Trophoblast cell (in vitro differentiated cells and primary cell): ENCODE results near the gene EXD3.

Source experiments
- DNase-seq, 2 donors: peaks; one replicate each; pipeline ENCODE4 v3.0.0-alpha.2; 2016
- H2AFZ ChIP-seq: 2 replicates; pipeline ENCODE4 v1.6.1; 2013; ENCODE audit warnings: low read length, moderate library complexity, mild to moderate bottlenecking; ENCODE audit not compliant: insufficient read depth, poor library complexity
- H2AK5ac ChIP-seq: 2 replicates; pipeline ENCODE4 v1.6.1; 2013; ENCODE audit warnings: mild to moderate bottlenecking, low read length
- H2BK120ac ChIP-seq: 2 replicates; pipeline ENCODE4 v1.6.1; 2013; ENCODE audit warnings: low read length, mild to moderate bottlenecking, moderate library complexity; ENCODE audit not compliant: insufficient read depth, poor library complexity
- H2BK12ac ChIP-seq: 2 replicates; pipeline ENCODE4 v1.6.1; 2013; ENCODE audit warnings: mild to moderate bottlenecking, low read length, moderate library complexity
- H2BK5ac ChIP-seq: 2 replicates; pipeline ENCODE4 v1.6.1; 2013; ENCODE audit warnings: low read length, low read depth, moderate library complexity, mild to moderate bottlenecking; ENCODE audit not compliant: poor library complexity
- H3K14ac ChIP-seq: 2 replicates; pipeline ENCODE4 v1.6.1; 2013; ENCODE audit warnings: mild to moderate bottlenecking, low read length
- H3K18ac ChIP-seq: 2 replicates; pipeline ENCODE4 v1.6.1; 2013; ENCODE audit warnings: mild to moderate bottlenecking, low read length
- H3K23ac ChIP-seq: 2 replicates; pipeline ENCODE4 v1.6.1; 2013; ENCODE audit warnings: low read length
- H3K27ac ChIP-seq: 2 replicates; pipeline ENCODE4 v1.5.1; 2013; ENCODE audit warnings: low read depth, mild to moderate bottlenecking, inconsistent platforms, low read length, moderate library complexity
- H3K27me3 ChIP-seq: 2 replicates; pipeline ENCODE4 v1.6.1; 2013; ENCODE audit warnings: inconsistent platforms, mild to moderate bottlenecking, low read length, moderate library complexity; ENCODE audit not compliant: insufficient read depth
- H3K36me3 ChIP-seq, 2 experiments: 1 replicate in 1 of 2; 2 replicates in 1 of 2; pipeline ENCODE4 v1.6.1; 2013; ENCODE audit warnings: low read length in 2 of 2, mild to moderate bottlenecking in 2 of 2, moderate library complexity in 1 of 2; ENCODE audit not compliant: insufficient read depth in 2 of 2, control insufficient read depth in 1 of 2
- H3K4ac ChIP-seq: 2 replicates; pipeline ENCODE4 v1.6.1; 2013; ENCODE audit warnings: low read depth, mild to moderate bottlenecking, low read length, moderate library complexity
- H3K4me1 ChIP-seq, 2 experiments: 1 replicate in 1 of 2; 2 replicates in 1 of 2; pipeline ENCODE4 v1.6.1; 2013; ENCODE audit warnings: low read length in 2 of 2, mild to moderate bottlenecking in 2 of 2, moderate library complexity in 1 of 2; ENCODE audit not compliant: insufficient read depth in 2 of 2, control insufficient read depth in 1 of 2
- H3K4me2 ChIP-seq: 2 replicates; pipeline ENCODE4 v1.6.1; 2013; ENCODE audit warnings: inconsistent platforms, mild to moderate bottlenecking, low read length, moderate library complexity
- H3K4me3 ChIP-seq: 2 replicates; pipeline ENCODE4 v1.5.1; 2013; ENCODE audit warnings: mild to moderate bottlenecking, low read depth, low read length, inconsistent platforms
- H3K79me1 ChIP-seq: one replicate; pipeline ENCODE4 v1.6.1; 2013; ENCODE audit warnings: low read length
- H3K79me2 ChIP-seq: 2 replicates; pipeline ENCODE4 v1.6.1; 2013; ENCODE audit warnings: low read length, mild to moderate bottlenecking; ENCODE audit not compliant: control insufficient read depth, insufficient read depth, poor library complexity
- H3K9ac ChIP-seq: 2 replicates; pipeline ENCODE4 v1.6.1; 2013; ENCODE audit warnings: mild to moderate bottlenecking, low read length
- H3K9me3 ChIP-seq: 2 replicates; pipeline ENCODE4 v1.6.1; 2013; ENCODE audit warnings: low read depth, mild to moderate bottlenecking, control low read depth, inconsistent platforms, low read length; ENCODE audit not compliant: insufficient read depth
- H4K12ac ChIP-seq: 2 replicates; pipeline ENCODE4 v1.6.1; 2013; ENCODE audit warnings: low read depth, mild to moderate bottlenecking, low read length, moderate library complexity
- H4K8ac ChIP-seq: 2 replicates; pipeline ENCODE4 v1.6.1; 2013; ENCODE audit warnings: low read depth, mild to moderate bottlenecking, low read length, moderate library complexity
- H4K91ac ChIP-seq: one replicate; pipeline ENCODE4 v1.6.1; 2013; ENCODE audit warnings: low read depth, mild to moderate bottlenecking, low read length, moderate library complexity
- WGBS: extraction: QIAGEN DNeasy Blood & Tissue Kit; methylation state at CpG from one replicate; pipeline ENCODE4 v1.1.7; 2013; ENCODE audit warnings: missing lambda C conversion rate; ENCODE audit not compliant: insufficient read length, insufficient coverage; ENCODE audit errors: extremely low coverage; 5-methylcytosine and 5-hydroxymethylcytosine counted together

EXD3 gene

DNA sequence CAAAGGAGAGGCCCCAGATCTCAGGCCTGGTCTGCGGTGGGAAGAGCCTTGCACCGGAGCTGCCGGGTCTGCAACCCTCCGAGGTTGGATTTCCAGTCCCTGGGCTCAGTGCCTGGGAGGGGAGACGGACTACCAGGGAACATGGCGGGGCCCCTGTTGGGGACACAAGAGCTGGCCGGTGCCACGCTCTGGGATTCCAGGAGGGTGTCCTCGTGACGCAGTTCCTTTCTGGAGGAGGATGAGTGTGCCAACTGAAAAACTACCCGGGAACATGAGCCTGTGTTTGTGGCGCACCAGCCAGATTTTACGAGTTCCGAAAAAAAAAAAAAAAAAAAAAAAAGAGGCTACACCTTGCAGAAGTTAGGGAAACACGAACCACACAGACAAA lies 129.9 kb downstream of the EXD3 start:
- Histone ChIP-seq H4K8ac (no peak overlapping the region), H2AFZ (no peak overlapping the region), H3K18ac (no peak overlapping the region), H3K14ac (no peak overlapping the region), H2BK120ac (no peak overlapping the region), H3K9me3 (peaks cover 8% of the 10 kb centered on the region), H3K9ac (peak overlapping the region; percentile 12), H3K79me1 (no peaks in the 10 kb centered on the region), H3K27me3 (peaks cover 5% of the 10 kb centered on the region), H2BK12ac (no peak overlapping the region), H3K4me3 (peak overlapping the region; percentile 33), H3K23ac (no peak overlapping the region), H3K4me2 (no peak overlapping the region), H3K36me3 (no peaks in the 10 kb centered on the region), H3K4me1 (peaks cover 3 to 13% of the 10 kb centered on the region in 2 experiments), H3K27ac (no peak overlapping the region), H4K12ac (no peak overlapping the region), H2BK5ac (no peak overlapping the region), H3K4ac (no peak overlapping the region), H4K91ac (no peak overlapping the region), H3K79me2 (no peaks in the 10 kb centered on the region), H2AK5ac (no peak overlapping the region)
- no CpG with 5 or more reads among the region's 15 CpGs for WGBS
- no peak for DNase-seq

DNA sequence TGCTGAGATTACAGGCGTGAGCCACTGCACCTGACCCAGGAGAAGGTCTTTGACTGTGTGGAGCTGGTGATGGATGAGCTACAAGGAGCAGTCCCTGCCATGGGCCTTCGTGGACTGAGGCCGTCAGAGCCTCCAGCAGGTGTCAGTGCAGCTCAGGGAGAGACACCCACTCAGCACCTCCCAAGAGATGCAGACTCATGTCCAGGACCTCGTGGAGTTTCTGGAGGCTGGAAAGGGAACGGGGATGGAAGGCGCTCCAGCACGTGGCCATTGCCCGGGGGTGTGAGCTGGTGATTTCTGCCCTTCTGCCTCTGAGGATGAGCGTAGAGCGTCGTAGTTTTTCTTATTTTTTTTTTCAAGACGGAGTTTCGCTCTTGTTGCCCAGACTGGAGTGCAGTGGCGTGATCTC lies 136.0 kb downstream of the EXD3 start:
- no CpG with 5 or more reads among the region's 14 CpGs for WGBS
- H3K23ac ChIP-seq, result no peak overlapping the region

DNA sequence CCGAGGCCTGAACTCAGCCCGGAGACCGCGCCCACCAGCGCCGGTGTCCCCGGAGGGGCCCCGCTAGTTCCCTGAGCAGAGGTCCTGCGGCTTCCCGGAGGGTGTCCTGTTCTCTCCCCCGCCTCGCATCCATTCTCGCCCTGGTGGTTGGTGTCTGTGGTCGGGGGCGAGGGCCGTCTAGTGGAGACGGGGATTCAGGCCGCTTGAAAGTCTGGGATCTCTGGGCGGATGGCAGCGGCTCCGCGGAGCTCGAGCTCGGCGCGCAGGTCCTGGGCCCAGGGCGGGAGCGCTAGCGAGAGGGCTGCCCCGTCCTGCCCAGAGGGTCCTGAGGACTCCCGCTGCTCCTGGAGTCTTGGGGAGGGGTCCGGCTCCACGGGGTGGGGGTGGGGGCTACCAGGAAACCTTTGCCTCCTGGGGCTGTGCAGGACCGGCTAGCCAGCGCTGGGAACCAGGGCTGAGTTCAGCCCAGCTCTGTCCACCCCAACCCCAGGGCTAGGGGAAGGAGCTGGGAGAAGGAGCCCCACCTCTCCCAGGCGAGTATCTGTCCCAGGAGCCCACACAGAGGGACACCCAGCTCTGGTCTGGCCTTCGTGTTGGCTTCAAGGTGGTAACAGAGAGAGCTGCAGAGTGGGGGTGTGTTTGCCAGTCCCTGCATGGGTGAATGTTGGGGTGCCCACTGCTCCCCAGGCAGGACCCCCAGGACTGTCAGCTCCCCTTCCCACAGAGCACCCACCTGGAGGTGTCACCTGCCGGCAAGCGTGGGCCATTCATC lies 141.4 kb downstream of the EXD3 start:
- H2BK5ac ChIP-seq, result no peak overlapping the region
- no peak for DNase-seq
- no peak overlapping the region for H2BK120ac ChIP-seq
- H2AK5ac ChIP-seq, result no peak overlapping the region
- peaks cover 24 to 27% of the 10 kb centered on the region in 2 experiments for H3K4me1 ChIP-seq
- no peak overlapping the region for H3K4me3 ChIP-seq
- WGBS, result no CpG with 5 or more reads among the region's 39 CpGs
- H4K8ac ChIP-seq, result peak overlapping the region; percentile 36
- H3K14ac ChIP-seq, result no peak overlapping the region
- H3K23ac ChIP-seq, result no peak overlapping the region
- peaks cover 15 to 16% of the 10 kb centered on the region in 2 experiments for H3K36me3 ChIP-seq
- H3K4me2 ChIP-seq, result peak overlapping the region; percentile 83
- H3K9ac ChIP-seq, result no peak overlapping the region
- no peak overlapping the region for H4K91ac ChIP-seq
- no peak overlapping the region for H2AFZ ChIP-seq
- no peak overlapping the region for H2BK12ac ChIP-seq
- H3K27ac ChIP-seq, result no peak overlapping the region
- no peak overlapping the region for H3K18ac ChIP-seq
- H3K79me1 ChIP-seq, result peaks cover 17% of the 10 kb centered on the region
- H3K27me3 ChIP-seq, result no peaks in the 10 kb centered on the region
- peaks cover 5% of the 10 kb centered on the region for H3K79me2 ChIP-seq
- no peak overlapping the region for H4K12ac ChIP-seq
- no peak overlapping the region for H3K4ac ChIP-seq
- peaks cover 17% of the 10 kb centered on the region for H3K9me3 ChIP-seq

More for the DNA sequence above, 136.0 kb downstream of the EXD3 start:
- Histone ChIP-seq H3K9ac (no peak overlapping the region), H4K12ac (no peak overlapping the region), H3K79me1 (no peaks in the 10 kb centered on the region), H2AFZ (no peak overlapping the region), H3K18ac (no peak overlapping the region), H4K91ac (no peak overlapping the region), H3K4me3 (no peak overlapping the region), H2AK5ac (no peak overlapping the region), H4K8ac (no peak overlapping the region), H3K9me3 (peaks cover 2% of the 10 kb centered on the region), H3K14ac (no peak overlapping the region), H3K4me1 (no peaks in the 10 kb centered on the region), H3K79me2 (no peaks in the 10 kb centered on the region), H3K4ac (no peak overlapping the region), H3K27me3 (no peaks in the 10 kb centered on the region), H2BK5ac (no peak overlapping the region), H3K27ac (no peak overlapping the region), H2BK120ac (no peak overlapping the region), H3K4me2 (no peak overlapping the region), H3K36me3 (no peaks in the 10 kb centered on the region), H2BK12ac (no peak overlapping the region)
- peak; percentile 42 to 68 for DNase-seq

- Histone ChIP-seq H3K4me1 (peaks cover 27 to 29% of the 10 kb centered on the region in 2 experiments), H3K79me1 (peaks cover 17% of the 10 kb centered on the region), H3K27me3 (no peaks in the 10 kb centered on the region), H4K91ac (no peak overlapping the region), H4K8ac (peak overlapping the region; percentile 36), H4K12ac (no peak overlapping the region), H3K9ac (peak overlapping the region; percentile 31), H3K4me2 (peak overlapping the region; percentile 83), H3K79me2 (peaks cover 5% of the 10 kb centered on the region), H3K14ac (peak overlapping the region; percentile 54), H2AFZ (no peak overlapping the region), H3K18ac (peak overlapping the region; percentile 59), H2BK120ac (no peak overlapping the region), H3K4ac (peak overlapping the region; percentile 29), H3K23ac (no peak overlapping the region), H3K4me3 (peak overlapping the region; percentile 44), H2BK12ac (no peak overlapping the region), H2AK5ac (no peak overlapping the region), H2BK5ac (no peak overlapping the region), H3K36me3 (peaks cover 15 to 16% of the 10 kb centered on the region in 2 experiments), H3K9me3 (peaks cover 17% of the 10 kb centered on the region), H3K27ac (no peak overlapping the region)
- WGBS, result no CpG with 5 or more reads among the region's 85 CpGs
- peak in 1 of 2 donors; percentile 32 for DNase-seq
These were observed 142.3 kb downstream of the EXD3 start for GRCh38 chr9:137280474-137281344.
